Activated CD4-positive, alpha-beta T cell treated with anti-CD3 and anti-CD28 coated beads, Interleukin-10, Interleukin-2, amounts not matched to agents 100 ng/mL and 50 ng/mL, durations not matched to agents 16 hours and 8 hours (primary cell): ENCODE results near the gene PEPD.

Experiments
- DNase-seq: peaks from one replicate; pipeline ENCODE4 v3.0.0-alpha.2; 2020

The PEPD gene

GRCh38 chr19:33418461-33418860, 103.1 kb downstream of the PEPD start:
- no peak for DNase-seq

GRCh38 chr19:33417751-33418150, 103.8 kb downstream of the PEPD start:
- DNase-seq, result no peak

GRCh38 chr19:33416307-33417215, 105.0 kb downstream of the PEPD start:
- DNase-seq, result peak; percentile 73

- DNase-seq, result no peak
These were observed 106.7 kb downstream of the PEPD start for GRCh38 chr19:33414667-33415605.

- DNase-seq, result no peak
These were observed 107.5 kb downstream of the PEPD start for GRCh38 chr19:33413868-33414666.

- DNase-seq, result no peak
These were observed 108.2 kb downstream of the PEPD start for GRCh38 chr19:33413426-33413725.

GRCh38 chr19:33412601-33413425, 108.8 kb downstream of the PEPD start:
- DNase-seq, result no peak

GRCh38 chr19:33411621-33412180, 109.9 kb downstream of the PEPD start:
- DNase-seq, result no peak

- DNase-seq, result no peak
These were observed 110.6 kb downstream of the PEPD start for GRCh38 chr19:33410915-33411401.

- DNase-seq, result no peak
These were observed 111.5 kb downstream of the PEPD start for GRCh38 chr19:33409906-33410685.

GRCh38 chr19:33408538-33409434, 112.8 kb downstream of the PEPD start:
- no peak for DNase-seq

GRCh38 chr19:33408116-33408515, 113.5 kb downstream of the PEPD start:
- no peak for DNase-seq

GRCh38 chr19:33407716-33408115, 113.9 kb downstream of the PEPD start:
- no peak for DNase-seq

GRCh38 chr19:33407140-33407551, 114.4 kb downstream of the PEPD start:
- no peak for DNase-seq

GRCh38 chr19:33406521-33407139, 115.0 kb downstream of the PEPD start:
- peak; percentile 77 for DNase-seq

GRCh38 chr19:33405553-33406461, 115.8 kb downstream of the PEPD start:
- no peak for DNase-seq

GRCh38 chr19:33405254-33405552, 116.4 kb downstream of the PEPD start:
- DNase-seq, result no peak
